Adrenal gland (tissue), 5 donors: ENCODE results near the gene FOSL1.

Experiments
- POLR2A ChIP-seq, 2 donors: fragments of 450-650 bp; IDR thresholded peaks; one replicate each; pipeline ENCODE4 v1.6.1; 2017; ENCODE audit warnings: antibody characterized with exemption in 2 of 2, mild to moderate bottlenecking in 2 of 2, moderate library complexity in 1 of 2
- TF ChIP-seq, protein P1 (sequence below), 6 experiments: fragments of 450-650 bp in 4 of 6; fragments of 200-600 bp in 2 of 6; sonication (generic) in 1 of 6; IDR thresholded peaks; 1 replicate in 5 of 6; 2 replicates in 1 of 6; pipeline versions ENCODE4 v1.5.1 to v1.8.0; 2016 to 2021; ENCODE audit warnings: antibody characterized with exemption in 6 of 6, mild to moderate bottlenecking in 2 of 6, moderate library complexity in 1 of 6
- donor health status: DM: no; HTN: no; CAD: no.

DNA sequence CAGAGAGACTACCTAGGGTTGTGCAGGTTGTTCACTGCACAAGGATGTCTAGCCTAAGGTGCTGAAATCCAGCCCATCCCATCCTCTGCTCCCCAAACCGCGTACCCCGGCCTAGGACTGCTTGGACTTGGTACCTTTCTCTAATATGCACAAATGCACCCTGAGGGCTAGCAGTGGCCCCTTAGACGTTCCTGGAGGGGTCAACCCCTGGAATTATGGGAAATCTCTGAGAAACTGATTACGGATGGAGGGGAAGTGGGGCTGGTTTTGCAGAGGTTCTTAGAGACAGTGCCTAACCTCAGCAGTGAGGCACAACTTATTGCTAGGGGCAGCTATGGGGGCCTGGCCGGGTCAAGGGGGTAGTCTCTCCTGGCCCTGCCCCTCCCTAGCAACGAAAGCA, 16.2 kb upstream of the FOSL1 start:
- TF ChIP-seq, protein P1, sequence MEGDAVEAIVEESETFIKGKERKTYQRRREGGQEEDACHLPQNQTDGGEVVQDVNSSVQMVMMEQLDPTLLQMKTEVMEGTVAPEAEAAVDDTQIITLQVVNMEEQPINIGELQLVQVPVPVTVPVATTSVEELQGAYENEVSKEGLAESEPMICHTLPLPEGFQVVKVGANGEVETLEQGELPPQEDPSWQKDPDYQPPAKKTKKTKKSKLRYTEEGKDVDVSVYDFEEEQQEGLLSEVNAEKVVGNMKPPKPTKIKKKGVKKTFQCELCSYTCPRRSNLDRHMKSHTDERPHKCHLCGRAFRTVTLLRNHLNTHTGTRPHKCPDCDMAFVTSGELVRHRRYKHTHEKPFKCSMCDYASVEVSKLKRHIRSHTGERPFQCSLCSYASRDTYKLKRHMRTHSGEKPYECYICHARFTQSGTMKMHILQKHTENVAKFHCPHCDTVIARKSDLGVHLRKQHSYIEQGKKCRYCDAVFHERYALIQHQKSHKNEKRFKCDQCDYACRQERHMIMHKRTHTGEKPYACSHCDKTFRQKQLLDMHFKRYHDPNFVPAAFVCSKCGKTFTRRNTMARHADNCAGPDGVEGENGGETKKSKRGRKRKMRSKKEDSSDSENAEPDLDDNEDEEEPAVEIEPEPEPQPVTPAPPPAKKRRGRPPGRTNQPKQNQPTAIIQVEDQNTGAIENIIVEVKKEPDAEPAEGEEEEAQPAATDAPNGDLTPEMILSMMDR (IDR thresholded peaks at IDR 0.05) = no peak
- no peak for TF ChIP-seq POLR2A (IDR thresholded peaks at IDR 0.05)
